Uterus (tissue), 2 donors: ENCODE data around the gene UBE2R2.

Source experiments
- POLR2A ChIP-seq, 2 donors: fragments of 450-650 bp; IDR thresholded peaks; one replicate each; pipeline ENCODE4 v1.6.1; 2016; ENCODE audit warnings: antibody characterized with exemption in 2 of 2, mild to moderate bottlenecking in 1 of 2, moderate library complexity in 1 of 2
- TF ChIP-seq, protein P1 (sequence below), 4 experiments: fragments of 200-600 bp in 2 of 4; fragments of 450-650 bp in 2 of 4; sonication (generic) in 2 of 4; IDR thresholded peaks; one replicate each; pipeline ENCODE4 v1.5.1; 2016 to 2019; ENCODE audit warnings: antibody characterized with exemption in 4 of 4, mild to moderate bottlenecking in 2 of 4, moderate library complexity in 1 of 4

DNA sequence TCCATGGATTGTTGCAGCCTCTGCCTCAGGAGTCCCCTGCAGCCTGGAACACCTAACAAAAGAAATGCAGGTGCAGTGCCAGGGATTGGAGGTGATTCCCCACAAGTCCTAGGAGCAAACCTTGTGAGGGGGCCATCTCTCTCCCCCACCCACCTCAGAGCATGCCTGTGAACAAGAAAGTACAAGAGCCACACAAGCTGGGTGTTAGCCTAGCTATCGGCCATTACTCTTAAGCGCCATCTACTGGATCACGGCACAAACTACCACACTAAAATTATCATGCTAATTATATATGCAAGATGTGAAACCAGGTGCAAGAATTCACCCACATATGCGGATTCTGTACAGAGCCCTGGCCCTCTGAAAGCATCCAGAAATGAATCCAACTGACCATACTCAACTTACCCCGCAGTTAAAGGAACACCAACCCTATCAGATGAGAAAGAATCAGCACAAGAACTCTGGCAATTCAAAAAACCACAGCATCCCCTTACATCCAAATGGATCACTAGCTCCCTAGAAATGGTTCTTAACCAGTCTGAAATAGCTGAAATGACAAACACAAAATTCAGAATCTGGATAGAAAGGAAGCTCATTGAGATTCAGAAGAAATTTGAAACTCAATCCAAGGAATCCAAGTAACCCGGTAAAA lies 38.1 kb upstream of the UBE2R2 start:
- TF ChIP-seq, protein P1, sequence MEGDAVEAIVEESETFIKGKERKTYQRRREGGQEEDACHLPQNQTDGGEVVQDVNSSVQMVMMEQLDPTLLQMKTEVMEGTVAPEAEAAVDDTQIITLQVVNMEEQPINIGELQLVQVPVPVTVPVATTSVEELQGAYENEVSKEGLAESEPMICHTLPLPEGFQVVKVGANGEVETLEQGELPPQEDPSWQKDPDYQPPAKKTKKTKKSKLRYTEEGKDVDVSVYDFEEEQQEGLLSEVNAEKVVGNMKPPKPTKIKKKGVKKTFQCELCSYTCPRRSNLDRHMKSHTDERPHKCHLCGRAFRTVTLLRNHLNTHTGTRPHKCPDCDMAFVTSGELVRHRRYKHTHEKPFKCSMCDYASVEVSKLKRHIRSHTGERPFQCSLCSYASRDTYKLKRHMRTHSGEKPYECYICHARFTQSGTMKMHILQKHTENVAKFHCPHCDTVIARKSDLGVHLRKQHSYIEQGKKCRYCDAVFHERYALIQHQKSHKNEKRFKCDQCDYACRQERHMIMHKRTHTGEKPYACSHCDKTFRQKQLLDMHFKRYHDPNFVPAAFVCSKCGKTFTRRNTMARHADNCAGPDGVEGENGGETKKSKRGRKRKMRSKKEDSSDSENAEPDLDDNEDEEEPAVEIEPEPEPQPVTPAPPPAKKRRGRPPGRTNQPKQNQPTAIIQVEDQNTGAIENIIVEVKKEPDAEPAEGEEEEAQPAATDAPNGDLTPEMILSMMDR (IDR thresholded peaks at IDR 0.05), result peak in 3 of 4 experiments; percentile 42 to 73 (median 43)
- no peak for TF ChIP-seq POLR2A (IDR thresholded peaks at IDR 0.05)
